ENCODE data around the gene PACRGL. TPM values are rescaled to one million over a fixed set of nuclear protein-coding genes. Genes with fewer than 3 reads are reported as not detected.
A peak's percentile ranks its signal among the peaks of the same experiment; 100 is the strongest.

Gene PACRGL
- total and polyA plus RNA-seq, 9 of the 15 experiments (the other 6 are each of a cell fraction or from before 2014, with no cell fraction given) = 6.6 to 55.0 (median 27.5) TPM

DNA sequence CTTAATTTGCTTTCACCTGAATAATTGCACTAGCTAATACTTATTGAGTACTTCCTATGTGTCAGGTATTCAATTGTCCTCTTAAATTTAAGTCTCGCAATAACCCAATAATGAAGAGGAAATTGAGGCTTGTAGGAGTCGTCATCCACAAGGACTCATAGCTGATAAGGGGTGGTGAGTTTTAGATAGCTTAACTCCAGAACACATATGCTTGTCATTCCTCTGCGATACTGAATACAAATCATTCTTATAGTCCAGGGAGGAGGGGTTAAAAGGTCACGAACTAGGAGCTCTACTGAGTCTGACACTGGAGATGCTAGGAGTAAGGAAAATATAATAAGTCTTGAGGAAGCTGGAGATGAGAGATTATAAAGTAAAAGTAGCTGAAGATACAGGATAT is 1.4 kb upstream of the PACRGL start (continued):
- no peak for TF ChIP-seq REST (IDR thresholded peaks at IDR 0.05; ENCODE audit: borderline replicate concordance)
- TF ChIP-seq REST (CRISPR knock-in tag; IDR thresholded peaks at IDR 0.05; ENCODE audit: low read depth) = no peak
- TF ChIP-seq JUN (IDR thresholded peaks at IDR 0.05; ENCODE audit: borderline replicate concordance, low read depth, low read length) = no peak
- no peak for TF ChIP-seq JUN (CRISPR knock-in tag; IDR thresholded peaks at IDR 0.05; ENCODE audit: borderline replicate concordance)
- peak; percentile 63; the same call in 1 of the 2 replicates for TF ChIP-seq CREB1 (IDR thresholded peaks at IDR 0.05)
- no peak for TF ChIP-seq CREB1 (CRISPR knock-in tag; IDR thresholded peaks at IDR 0.05)
- TF ChIP-seq ZNF354B (CRISPR knock-in tag; IDR thresholded peaks at IDR 0.05) = no peak
- no peak for TF ChIP-seq SIN3A (IDR thresholded peaks at IDR 0.05; ENCODE audit: borderline replicate concordance in 2 of 2, control insufficient read depth in 1 of 2, low read depth in 2 of 2, low read length in 2 of 2)
- TF ChIP-seq CCAR2 (IDR thresholded peaks at IDR 0.05; ENCODE audit: low read depth, low read length) = no peak
- TF ChIP-seq TFAM (CRISPR knock-in tag; conservative IDR thresholded peaks at IDR 0.05) = no peak
- no peak for TF ChIP-seq PURB (CRISPR knock-in tag; IDR thresholded peaks at IDR 0.05; ENCODE audit: low read depth)
- no peak for TF ChIP-seq ZFPM2 (CRISPR knock-in tag; IDR thresholded peaks at IDR 0.05)
- TF ChIP-seq POLR2AphosphoS2 (IDR thresholded peaks at IDR 0.05; ENCODE audit: low read length) = no peak
- TF ChIP-seq ZNF507 (tag; conservative IDR thresholded peaks at IDR 0.05) = no peak
- TF ChIP-seq VEZF1 (CRISPR knock-in tag; IDR thresholded peaks at IDR 0.05) = peak; percentile 40; the same call in 1 of the 2 replicates
- no peak for TF ChIP-seq LCOR (CRISPR knock-in tag; IDR thresholded peaks at IDR 0.05)
- TF ChIP-seq FUS (optimal IDR thresholded peaks at IDR 0.05; ENCODE audit: low read depth, low read length) = no peak
- TF ChIP-seq ZNF740 (CRISPR knock-in tag; IDR thresholded peaks at IDR 0.05) = no peak
- TF ChIP-seq ZNF740 (tag; IDR thresholded peaks at IDR 0.05) = no peak
- TF ChIP-seq FOXA1 (IDR thresholded peaks at IDR 0.05; ENCODE audit: borderline replicate concordance) = no peak
- TF ChIP-seq ZFP36 (IDR thresholded peaks at IDR 0.05; ENCODE audit: low read depth, low read length, partially characterized antibody) = no peak
